ENCODE data around the gene FKBP5. TPM values are rescaled to one million over a fixed set of nuclear protein-coding genes. Genes with fewer than 3 reads are reported as not detected.

Gene FKBP5
- total RNA-seq, 2 experiments from 2014 or later, result 65.1 to 66.9 TPM

DNA sequence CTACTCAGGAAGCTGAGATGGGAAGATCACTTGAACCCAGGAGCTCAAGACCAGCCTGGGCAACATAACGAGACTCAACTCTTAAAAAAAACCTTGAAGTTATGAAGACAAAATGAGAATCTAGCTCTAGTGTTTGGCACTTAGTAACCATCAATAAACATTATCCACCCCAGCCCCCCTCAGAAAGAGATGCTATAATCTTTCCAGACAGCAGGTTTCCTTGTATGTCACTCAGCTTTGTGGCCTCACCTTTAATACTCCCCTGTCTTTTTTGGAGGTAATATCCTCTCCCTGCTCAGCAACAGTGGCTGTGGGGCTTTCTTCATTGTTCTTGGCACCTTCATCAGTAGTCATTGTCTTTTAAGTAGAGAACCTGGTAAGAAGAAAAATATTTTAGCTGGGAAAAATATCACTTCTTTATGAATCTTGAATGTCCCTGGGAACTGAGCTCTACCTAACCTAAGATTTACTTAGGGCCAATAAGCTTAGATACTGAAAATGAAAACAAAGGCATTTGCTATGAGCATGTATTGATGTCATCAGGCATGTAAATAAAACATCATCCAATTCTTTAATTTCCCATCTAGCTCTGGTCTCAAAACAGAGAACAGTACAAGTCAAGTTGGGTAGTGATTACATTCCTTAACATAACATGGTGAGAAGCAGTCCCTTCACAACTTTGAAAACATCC is 46.1 kb downstream of the FKBP5 start:
- POLR2A ChIA-PET, result interaction anchor here (0.5 to 0.7 kb wide), 2 partner anchors 15 to 23 kb away, joined by 3 read pairs; no protein-coding TSS in a partner anchor
- CTCF ChIA-PET, result interaction anchor here (1.0 to 3.2 kb wide), 4 partner anchors 20 to 120 kb away, joined by 3 to 19 read pairs (median 4); partner anchors contain the start of gene ARMC12

DNA sequence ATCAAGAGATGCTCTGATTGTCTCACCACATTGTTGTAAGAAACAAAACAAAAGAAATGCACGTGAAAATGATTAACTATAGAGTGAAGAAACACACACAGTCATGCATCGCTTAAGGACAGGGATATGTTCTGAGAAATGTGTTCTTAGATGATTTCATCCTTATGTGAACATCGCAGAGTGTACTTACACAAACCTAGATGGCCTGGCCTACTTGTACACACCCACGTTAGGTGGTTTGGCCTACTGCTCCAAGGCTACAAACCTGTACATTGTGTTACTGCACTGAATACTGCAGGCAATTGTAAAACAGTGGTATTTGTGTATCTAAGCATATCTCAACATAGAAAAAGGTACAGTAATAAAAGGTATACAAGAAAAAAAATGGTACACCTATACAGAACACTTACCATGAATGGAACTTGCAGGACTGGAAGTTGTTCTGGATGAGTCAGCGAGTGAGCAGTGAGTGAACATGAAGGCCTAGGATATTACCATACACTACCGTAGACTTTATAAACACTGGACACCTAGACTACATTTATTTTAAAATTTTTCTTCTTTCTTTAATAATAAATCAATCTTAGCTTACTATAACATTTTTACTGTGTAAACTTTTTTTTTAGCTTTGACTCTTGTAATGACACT is 48.6 kb downstream of the FKBP5 start:
- ChIA-PET CTCF (interaction anchor here (1.0 kb wide), 1 partner anchor 97 kb away, joined by 3 read pairs; the partner anchor contains the start of gene ARMC12), POLR2A (no interaction called here)

DNA sequence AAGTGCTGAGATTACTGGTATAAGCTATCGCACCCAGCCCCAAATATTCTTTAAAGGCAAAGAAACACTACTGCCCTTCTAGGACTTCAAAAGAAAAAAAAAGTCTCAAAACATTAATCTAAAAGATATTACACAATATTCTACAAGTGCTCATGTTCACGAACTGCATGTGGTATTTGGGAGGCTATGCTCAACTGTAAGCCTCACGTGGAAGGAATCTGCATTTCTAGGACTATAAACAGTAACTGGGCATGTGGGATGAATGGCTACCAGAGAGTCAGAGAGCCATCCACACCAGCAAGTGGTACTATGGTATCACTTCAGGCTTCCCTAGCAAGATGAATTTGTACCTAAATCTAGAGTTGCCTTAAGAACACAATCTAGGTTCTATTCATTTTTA is 50.0 kb downstream of the FKBP5 start:
- ChIA-PET POLR2A (no interaction called here), CTCF (no interaction called here)

DNA sequence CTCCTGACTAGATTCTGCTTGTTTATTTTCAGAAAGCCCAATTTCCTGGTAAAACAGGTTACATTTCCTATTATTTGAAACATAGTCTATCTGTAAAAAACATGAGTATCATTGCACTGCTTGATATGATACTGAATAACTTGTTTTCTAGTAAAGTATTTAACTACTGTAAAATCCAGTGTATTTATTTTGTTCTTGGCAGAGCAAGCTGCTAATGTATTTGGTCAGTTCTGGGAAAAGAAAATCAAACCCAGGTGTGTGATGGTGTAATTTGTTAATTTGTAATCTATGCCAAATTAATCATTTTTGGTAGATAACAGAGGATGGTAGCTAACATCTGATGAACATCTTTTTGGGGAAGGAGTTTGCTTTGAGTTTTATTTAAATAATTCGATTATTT is 50.8 kb downstream of the FKBP5 start:
- POLR2A ChIA-PET, result no interaction called here

GRCh38 chr6:35635601-35636597 is 52.8 kb downstream of the FKBP5 start:
- ChIA-PET POLR2A (no interaction called here), CTCF (no interaction called here)

More for the DNA sequence above, 50.8 kb downstream of the FKBP5 start:
- CTCF ChIA-PET, result interaction anchor here (0.6 to 1.2 kb wide), 2 partner anchors 86 to 99 kb away, joined by 3 to 5 read pairs; partner anchors contain the start of gene ARMC12

GRCh38 chr6:35634316-35634715 is 54.4 kb downstream of the FKBP5 start:
- ChIA-PET CTCF (interaction anchor here (1.1 kb wide), 1 partner anchor 103 kb away, joined by 3 read pairs; no protein-coding TSS in a partner anchor), POLR2A (no interaction called here)

DNA sequence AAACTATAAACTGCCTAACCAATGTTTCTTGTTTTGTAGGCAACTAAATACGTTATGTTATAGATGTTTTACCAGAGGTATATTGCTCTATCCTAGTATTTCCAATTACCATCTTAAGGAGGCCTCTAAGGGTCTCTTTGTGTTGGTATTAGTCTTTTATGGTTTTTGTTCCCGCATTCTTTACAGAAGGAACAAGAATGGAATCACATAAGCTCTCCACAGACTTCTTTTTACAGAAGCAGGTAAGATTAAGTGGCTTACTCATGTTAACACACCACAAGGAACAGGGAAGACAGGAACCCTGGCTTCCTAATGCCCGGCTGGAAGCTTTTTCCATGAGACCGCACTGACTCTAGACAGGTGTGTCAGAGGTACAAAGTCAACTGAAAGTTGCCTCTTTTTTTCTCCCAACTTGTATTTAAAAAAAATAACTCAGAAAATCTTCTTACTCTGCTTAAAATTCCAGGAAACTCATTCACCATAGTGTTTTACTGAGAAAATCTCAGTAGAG is 55.1 kb downstream of the FKBP5 start:
- CTCF ChIA-PET, result interaction anchor here (1.5 kb wide), 1 partner anchor 10 kb away, joined by 4 read pairs; no protein-coding TSS in a partner anchor
- POLR2A ChIA-PET, result no interaction called here

GRCh38 chr6:35629876-35630378 is 58.8 kb downstream of the FKBP5 start:
- POLR2A ChIA-PET, result no interaction called here
- CTCF ChIA-PET, result no interaction called here

DNA sequence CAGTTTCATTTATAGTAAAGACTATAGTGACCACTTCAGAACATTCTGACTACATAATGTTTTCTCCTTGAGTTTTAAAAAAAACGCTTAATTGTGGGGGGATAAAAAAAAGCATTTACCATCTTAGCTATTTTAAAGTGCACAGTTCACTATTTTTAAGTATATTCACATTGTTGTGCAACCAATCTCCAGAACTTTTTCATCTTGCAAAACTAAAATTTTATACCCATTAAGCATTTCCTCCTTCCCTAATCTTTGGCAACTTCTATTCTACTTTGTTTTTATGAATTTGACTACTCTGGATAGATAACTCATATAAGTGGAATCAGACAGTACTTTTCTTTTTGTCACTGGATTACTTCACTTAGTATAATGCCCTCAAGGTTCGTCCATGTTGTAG is 62.3 kb downstream of the FKBP5 start:
- ChIA-PET POLR2A (no interaction called here), CTCF (interaction anchor here (3.1 kb wide), 1 partner anchor 110 kb away, joined by 15 read pairs; the partner anchor contains the start of gene ARMC12)

DNA sequence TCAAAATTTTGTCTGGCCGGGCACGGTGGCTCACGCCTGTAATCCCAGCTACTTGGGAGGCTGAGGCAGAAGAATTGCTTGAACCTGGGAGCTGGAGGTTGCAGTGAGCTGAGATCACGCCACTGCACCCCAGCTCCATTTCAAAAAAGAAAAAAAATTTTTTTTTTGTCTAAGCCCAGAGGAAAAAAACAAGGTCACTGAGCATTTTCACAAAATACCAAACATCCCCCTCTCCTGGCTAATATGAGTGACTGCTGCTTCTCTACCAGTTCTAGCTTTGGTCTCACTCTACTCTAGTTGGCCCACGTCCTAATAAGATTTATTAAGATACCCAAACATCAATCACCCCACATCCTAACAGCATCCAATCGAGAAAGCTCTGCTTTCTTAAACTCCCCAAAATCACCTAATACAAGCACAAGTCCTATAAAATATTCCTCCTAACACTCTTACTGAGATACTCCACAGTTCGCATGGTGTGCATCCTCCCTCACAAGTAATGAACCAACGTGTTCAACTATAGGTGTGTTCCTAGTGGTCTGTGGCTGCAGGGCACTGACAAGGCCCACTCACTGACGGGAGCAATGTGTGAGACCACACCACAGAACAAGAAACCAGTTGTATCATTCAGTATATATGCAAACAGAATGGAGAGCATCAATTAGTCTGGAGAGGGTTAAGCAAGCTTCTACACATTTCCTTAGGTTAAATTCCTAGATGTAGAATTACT is 64.2 kb downstream of the FKBP5 start:
- ChIA-PET CTCF (interaction anchor here (0.6 to 3.1 kb wide), 11 partner anchors 21 to 301 kb away, joined by 3 to 15 read pairs (median 4); partner anchors contain the start of gene ARMC12), POLR2A (interaction anchor here (0.6 to 0.7 kb wide), 3 partner anchors 15 to 64 kb away, joined by 3 to 6 read pairs (median 3); partner anchors contain the start of gene FKBP5)

GRCh38 chr6:35622283-35622682 is 66.4 kb downstream of the FKBP5 start:
- POLR2A ChIA-PET, result no interaction called here
- CTCF ChIA-PET, result interaction anchor here (1.2 to 1.6 kb wide), 2 partner anchors 11 to 32 kb away, joined by 3 to 4 read pairs; no protein-coding TSS in a partner anchor

DNA sequence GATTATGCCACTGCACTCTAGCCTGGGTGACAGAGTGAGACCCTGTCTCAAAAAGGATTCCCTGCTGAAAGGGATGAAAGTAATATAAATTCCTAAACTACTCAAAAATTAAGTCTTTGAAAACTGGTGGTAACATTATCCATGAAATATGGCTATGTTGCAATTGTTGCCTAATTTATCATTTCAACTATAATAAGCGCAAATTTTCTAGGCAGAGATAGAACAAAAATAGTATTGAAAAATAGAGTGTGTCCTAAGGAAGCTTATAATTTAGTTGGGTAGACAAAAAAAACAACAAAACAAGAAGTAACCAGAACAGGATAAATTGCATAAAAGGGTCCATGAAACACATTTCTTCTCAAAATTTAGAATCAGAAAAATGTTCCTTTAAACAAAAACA is 68.0 kb downstream of the FKBP5 start:
- POLR2A ChIA-PET, result no interaction called here
- CTCF ChIA-PET, result interaction anchor here (0.6 to 1.1 kb wide), 2 partner anchors 14 to 126 kb away, joined by 3 to 5 read pairs; no protein-coding TSS in a partner anchor

GRCh38 chr6:35613762-35614161 is 75.0 kb downstream of the FKBP5 start:
- CTCF ChIA-PET, result no interaction called here
- POLR2A ChIA-PET, result no interaction called here

DNA sequence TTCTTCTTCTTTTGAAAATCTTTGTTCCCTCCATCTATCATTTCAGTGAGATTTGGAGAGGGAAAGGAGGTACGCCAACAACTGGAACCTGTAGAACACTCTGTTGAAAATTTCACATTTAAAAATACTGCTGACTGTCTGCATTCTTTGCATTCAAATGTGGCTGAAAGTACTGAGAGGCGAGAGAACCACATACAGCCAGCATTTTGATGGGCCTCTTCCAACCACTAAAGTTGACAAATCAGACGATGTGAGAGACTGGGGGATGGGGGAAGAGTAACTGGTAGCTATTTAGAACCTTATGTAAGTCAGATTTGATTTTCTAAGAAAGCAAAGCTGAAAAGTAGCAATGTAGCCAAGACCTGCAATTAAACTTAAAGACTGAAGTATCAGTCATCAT is 77.5 kb downstream of the FKBP5 start:
- ChIA-PET CTCF (no interaction called here), POLR2A (no interaction called here)

DNA sequence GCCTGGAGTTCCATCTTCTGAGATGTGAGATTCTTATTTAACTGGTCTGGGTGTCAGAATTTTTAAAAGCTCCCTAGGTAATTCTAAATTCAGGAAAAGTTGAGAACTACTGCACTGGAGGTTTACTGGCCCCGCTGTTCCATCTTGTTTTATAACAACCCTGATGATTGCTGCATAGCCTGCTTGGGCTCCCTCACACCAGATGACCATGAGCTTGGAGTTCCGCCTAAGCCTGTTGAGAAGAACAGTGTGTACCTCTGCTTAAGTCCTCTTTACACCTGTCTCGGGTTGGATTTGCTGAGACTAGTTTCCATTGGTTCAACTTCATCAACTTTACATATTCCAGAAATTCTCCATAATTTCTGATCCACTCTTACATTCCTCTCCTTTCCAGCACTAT is 77.9 kb downstream of the FKBP5 start:
- ChIA-PET CTCF (no interaction called here), POLR2A (no interaction called here)

DNA sequence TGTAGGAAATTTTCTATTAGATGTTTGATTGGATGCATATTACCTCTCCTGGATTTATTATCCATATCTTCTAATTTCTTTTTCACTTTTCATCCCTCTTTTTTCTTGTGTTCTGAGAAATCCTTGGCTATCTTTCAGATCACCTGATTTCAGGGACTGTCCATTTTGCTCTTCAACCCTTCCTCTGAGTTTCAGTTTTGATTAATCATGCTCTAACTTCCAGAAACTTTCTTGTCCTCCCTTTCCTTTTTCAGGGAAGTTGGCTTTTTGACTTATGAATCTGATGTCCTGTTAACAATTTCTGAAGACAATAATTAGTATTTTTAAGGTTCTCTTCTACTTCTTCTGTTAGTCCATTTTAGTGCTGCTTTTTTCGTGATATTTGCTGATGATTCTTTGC is 79.1 kb downstream of the FKBP5 start:
- ChIA-PET POLR2A (interaction anchor here (0.5 to 0.6 kb wide), 2 partner anchors 14 to 119 kb away, joined by 3 to 6 read pairs; no protein-coding TSS in a partner anchor), CTCF (no interaction called here)

- CTCF ChIA-PET, result interaction anchor here (0.5 to 1.0 kb wide), 2 partner anchors 85 to 129 kb away, joined by 3 to 5 read pairs; partner anchors contain the start of gene ARMC12
- POLR2A ChIA-PET, result no interaction called here
These were observed 81.0 kb downstream of the FKBP5 start for GRCh38 chr6:35607517-35608233.

DNA sequence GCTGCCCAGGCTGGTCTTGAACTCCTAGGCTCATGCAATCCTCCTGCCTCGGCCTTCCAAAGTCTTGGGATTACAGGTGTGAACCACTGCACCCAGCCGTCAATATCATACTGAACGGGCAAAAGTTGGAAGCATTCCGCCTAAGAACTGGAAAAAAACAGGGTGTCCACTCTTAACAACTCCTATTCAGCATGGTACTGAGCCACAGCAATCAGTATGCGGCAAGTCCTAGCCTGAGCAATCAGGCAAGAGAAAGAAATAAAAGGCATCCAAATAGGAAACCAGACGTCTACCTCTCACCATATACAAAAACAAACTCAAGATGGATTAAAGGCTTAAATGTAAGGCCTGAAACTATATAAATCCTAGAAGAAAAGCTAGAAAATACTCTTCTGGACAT is 83.1 kb downstream of the FKBP5 start:
- CTCF ChIA-PET, result interaction anchor here (0.5 to 1.5 kb wide), 5 partner anchors 11 to 264 kb away, joined by 3 read pairs; no protein-coding TSS in a partner anchor
- POLR2A ChIA-PET, result no interaction called here
